AG10803 (cell line): ENCODE results near the gene FAM185A.
A peak's percentile ranks its signal among the peaks of the same experiment; 100 is the strongest.
"Not testable (repeated sequence)": the region's sequence is repeated elsewhere in the genome, so short reads cannot be mapped to it uniquely, and the experiment has no call there.

Experiments used
- DNase-seq: peaks from one replicate; pipeline ENCODE4 v3.0.0; 2010; ENCODE audit warnings: low read depth
- H3K4me3 ChIP-seq: 2 replicates; pipeline ENCODE4 v1.5.1; 2011; ENCODE audit warnings: mild to moderate bottlenecking, low read length, control low read depth
- TF ChIP-seq, protein P1 (sequence below): conservative IDR thresholded peaks from 2 replicates; pipeline ENCODE4 v1.5.1; 2011; ENCODE audit warnings: mild to moderate bottlenecking, low read length, control low read depth, inconsistent platforms

FAM185A gene

DNA sequence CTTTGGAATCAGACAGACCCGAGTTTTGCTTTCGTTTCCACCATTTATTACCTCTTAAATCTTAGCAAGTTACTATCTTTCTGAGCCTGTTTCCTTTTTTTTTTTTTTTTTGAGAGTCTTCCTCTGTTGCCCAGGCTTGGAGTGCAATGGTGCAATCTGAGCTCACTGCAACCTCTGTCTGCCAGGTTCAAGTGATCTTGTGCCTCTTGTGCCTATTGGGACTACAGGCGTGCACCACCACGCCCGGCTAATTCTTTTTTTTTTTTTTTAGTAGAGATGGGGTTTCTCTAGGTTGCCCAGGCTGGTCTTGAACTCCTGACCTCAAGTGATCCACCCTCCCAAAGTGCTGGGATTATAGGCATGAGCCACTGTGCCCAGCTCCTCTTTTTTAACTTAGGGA, 84.5 kb downstream of the FAM185A start:
- DNase-seq: no peak
- TF ChIP-seq, protein P1, sequence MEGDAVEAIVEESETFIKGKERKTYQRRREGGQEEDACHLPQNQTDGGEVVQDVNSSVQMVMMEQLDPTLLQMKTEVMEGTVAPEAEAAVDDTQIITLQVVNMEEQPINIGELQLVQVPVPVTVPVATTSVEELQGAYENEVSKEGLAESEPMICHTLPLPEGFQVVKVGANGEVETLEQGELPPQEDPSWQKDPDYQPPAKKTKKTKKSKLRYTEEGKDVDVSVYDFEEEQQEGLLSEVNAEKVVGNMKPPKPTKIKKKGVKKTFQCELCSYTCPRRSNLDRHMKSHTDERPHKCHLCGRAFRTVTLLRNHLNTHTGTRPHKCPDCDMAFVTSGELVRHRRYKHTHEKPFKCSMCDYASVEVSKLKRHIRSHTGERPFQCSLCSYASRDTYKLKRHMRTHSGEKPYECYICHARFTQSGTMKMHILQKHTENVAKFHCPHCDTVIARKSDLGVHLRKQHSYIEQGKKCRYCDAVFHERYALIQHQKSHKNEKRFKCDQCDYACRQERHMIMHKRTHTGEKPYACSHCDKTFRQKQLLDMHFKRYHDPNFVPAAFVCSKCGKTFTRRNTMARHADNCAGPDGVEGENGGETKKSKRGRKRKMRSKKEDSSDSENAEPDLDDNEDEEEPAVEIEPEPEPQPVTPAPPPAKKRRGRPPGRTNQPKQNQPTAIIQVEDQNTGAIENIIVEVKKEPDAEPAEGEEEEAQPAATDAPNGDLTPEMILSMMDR: no peak

DNA sequence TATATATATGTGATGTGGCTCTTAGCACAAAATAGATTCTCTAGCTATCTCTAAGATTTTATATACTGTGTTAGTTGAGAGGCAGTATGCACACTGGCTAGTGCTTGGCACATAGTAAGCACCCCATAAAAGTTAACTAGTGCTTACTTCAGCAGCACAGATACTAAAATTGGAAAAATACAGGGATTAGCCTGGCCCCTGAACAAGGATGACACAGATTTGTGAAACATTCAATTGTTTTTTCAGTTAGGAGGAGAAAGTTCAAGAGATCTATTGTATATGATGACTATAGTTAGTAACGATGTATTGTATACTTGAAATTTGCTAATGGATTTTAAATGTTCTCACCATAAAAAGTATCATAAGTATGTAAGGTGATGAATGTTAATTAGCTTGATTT, 85.7 kb downstream of the FAM185A start:
- no peak for DNase-seq
- TF ChIP-seq, protein P1: no peak

More for the DNA sequence above, 84.5 kb downstream of the FAM185A start:
- no peak overlapping the region for H3K4me3 ChIP-seq

DNA sequence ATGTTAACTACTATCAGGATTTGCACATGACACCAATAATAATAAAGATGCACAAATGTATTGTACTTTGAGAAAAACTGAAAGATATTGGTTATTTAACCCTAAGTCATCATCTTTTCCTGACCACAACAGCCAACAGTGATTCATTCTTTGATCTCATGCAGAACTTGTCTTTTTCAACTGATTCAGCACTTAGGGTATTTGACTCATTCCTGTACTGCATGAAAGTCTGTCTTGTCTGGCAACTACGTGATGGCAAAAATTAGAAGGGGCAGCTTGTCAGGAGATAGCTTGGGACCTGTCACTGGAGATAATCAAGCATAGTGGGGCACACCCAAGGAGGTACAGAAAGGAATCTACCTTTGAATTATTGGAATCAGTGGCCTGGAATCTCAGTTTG, 86.2 kb downstream of the FAM185A start:
- TF ChIP-seq, protein P1: no peak
- DNase-seq: peak; percentile 72
- no peak overlapping the region for H3K4me3 ChIP-seq

More for the DNA sequence above, 85.7 kb downstream of the FAM185A start:
- H3K4me3 ChIP-seq: no peak overlapping the region

DNA sequence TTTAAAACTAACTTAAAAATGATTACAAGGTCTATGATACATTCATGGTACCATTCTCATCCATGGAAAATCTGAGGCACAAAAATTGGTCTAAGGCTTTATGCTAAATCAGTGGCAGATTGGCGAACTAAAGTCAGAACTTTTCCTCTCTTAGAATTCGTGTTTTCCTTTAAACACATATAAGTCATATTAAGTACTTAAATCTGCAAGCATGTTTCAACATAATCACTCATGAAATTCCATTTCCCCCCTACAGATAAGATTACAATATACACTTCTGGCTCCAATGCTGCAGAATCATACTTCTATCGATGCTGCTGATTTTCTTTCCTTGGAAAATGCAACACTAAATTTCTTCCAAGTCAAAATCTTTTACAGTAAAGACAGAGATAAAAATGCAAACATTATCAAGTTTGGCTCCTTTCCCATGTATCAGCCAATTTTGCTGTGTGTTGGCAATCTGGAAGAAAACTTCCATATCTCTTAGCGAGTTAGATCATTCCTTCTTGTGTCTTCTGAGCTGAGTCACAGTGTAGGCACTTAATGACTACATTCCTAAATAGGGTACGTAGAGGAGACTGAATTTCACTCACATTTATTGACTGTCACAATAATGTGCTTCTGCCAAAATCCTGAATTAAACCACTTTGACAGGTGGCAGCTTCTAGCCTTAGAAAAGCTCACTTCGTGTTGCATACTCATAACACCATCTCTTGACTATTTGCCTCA, 87.6 kb downstream of the FAM185A start:
- TF ChIP-seq, protein P1: no peak
- no peak overlapping the region for H3K4me3 ChIP-seq
- DNase-seq: peak; percentile 84

DNA sequence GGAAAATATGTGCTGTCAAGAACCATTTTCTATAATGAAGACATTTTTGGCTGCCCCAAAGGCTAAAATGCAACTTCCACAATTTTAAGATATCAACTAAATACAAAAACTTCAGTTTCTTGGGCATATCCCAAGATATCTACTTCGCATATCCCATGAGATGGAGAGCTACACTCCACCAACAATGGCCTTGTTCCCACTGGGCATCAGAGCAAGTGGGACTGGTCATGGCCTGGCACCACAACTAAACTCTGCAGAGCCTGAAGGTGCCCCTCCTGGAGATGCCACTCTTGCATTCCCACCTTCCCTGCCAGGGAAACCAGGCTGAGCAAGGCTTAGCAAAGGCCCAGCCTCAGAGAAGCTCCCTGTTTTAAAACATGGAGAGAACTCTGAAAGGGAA, 88.2 kb downstream of the FAM185A start:
- no peak for DNase-seq
- TF ChIP-seq, protein P1: no peak
- no peak overlapping the region for H3K4me3 ChIP-seq

DNA sequence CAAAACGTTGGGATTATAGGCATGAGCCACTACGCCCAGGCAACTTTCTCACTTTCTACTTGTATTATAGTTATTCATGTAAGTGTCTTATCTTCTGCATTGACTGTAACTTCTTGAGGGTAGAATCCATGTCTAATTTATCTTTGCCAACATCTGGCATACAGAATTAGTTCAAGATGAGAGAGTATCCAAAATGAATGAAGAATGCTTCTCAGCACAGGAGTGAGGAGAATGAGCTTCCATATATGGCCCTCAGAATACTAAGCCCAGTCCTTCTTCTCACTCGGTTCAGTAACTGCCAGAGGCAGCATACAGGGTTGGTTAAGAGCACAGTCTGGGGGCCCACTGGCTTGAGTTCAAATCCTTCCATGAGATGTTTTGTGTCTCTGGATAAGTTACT, 89.0 kb downstream of the FAM185A start:
- TF ChIP-seq, protein P1: no peak
- no peak for DNase-seq
- H3K4me3 ChIP-seq: no peak overlapping the region

DNA sequence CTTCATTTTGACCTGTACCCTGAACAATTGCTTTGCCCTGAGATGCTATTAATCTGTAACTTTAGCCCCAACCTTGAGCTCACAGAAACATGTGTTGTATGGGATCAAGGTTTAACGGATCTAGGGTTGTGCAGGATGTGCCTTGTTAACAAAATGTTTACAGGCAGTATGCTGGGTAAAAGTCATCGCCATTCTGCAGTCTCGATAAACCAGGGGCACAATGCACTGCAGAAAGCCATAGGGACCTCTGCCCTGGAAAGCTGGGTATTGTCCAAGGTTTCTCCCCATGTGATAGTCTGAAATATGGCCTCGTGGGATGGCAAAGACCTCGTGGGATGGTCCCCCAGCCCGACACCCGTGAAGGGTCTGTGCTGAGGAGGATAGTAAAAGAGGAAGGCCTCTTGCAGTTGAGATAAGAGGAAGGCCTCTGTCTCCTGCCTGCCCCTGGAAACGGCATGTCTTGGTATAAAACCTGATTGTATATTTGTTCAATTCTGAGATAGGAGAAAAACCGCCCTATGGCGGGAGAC, 89.8 kb downstream of the FAM185A start:
- not testable (repeated sequence) for H3K4me3 ChIP-seq, DNase-seq
